HG02884 (cell line): Measurements from ENCODE around the gene ASXL2.
"Not testable (repeated sequence)": the region's sequence is repeated elsewhere in the genome, so short reads cannot be mapped to it uniquely, and the experiment has no call there.

Experiments used
- ATAC-seq: cut with Tn5 transposase; IDR thresholded peaks from one replicate; pipeline ENCODE4 v1.9.1; 2021; ENCODE audit warnings: mild to moderate bottlenecking, moderate library complexity; ENCODE audit not compliant: unreplicated experiment

The ASXL2 gene

GRCh38 chr2:25838152-25838756 is 40.0 kb downstream of the ASXL2 start:
- ATAC-seq, result no peak

GRCh38 chr2:25835906-25836305 is 42.4 kb downstream of the ASXL2 start:
- no peak for ATAC-seq

- no peak for ATAC-seq
Observed at GRCh38 chr2:25833566-25833965, 44.7 kb downstream of the ASXL2 start.

GRCh38 chr2:25832897-25833296 is 45.4 kb downstream of the ASXL2 start:
- no peak for ATAC-seq

GRCh38 chr2:25831746-25832449 is 46.4 kb downstream of the ASXL2 start:
- no peak for ATAC-seq

GRCh38 chr2:25829828-25830227 is 48.5 kb downstream of the ASXL2 start:
- ATAC-seq, result no peak

- ATAC-seq, result no peak
Observed at GRCh38 chr2:25829377-25829704, 48.9 kb downstream of the ASXL2 start.

GRCh38 chr2:25828532-25829376 is 49.5 kb downstream of the ASXL2 start:
- not testable (repeated sequence) for ATAC-seq

- ATAC-seq, result no peak
Observed at GRCh38 chr2:25825238-25825637, 53.0 kb downstream of the ASXL2 start.

GRCh38 chr2:25824718-25825117 is 53.6 kb downstream of the ASXL2 start:
- ATAC-seq, result no peak

GRCh38 chr2:25824216-25824615 is 54.1 kb downstream of the ASXL2 start:
- ATAC-seq, result no peak

GRCh38 chr2:25822190-25823117 is 55.8 kb downstream of the ASXL2 start:
- no peak for ATAC-seq

- ATAC-seq, result no peak
Observed at GRCh38 chr2:25821225-25822056, 56.8 kb downstream of the ASXL2 start.

- no peak for ATAC-seq
Observed at GRCh38 chr2:25819597-25820039, 58.7 kb downstream of the ASXL2 start.

GRCh38 chr2:25817630-25818029 is 60.7 kb downstream of the ASXL2 start:
- no peak for ATAC-seq

- ATAC-seq, result no peak
Observed at GRCh38 chr2:25817006-25817405, 61.3 kb downstream of the ASXL2 start.

- no peak for ATAC-seq
Observed at GRCh38 chr2:25816249-25816648, 62.0 kb downstream of the ASXL2 start.

- no peak for ATAC-seq
Observed at GRCh38 chr2:25814681-25815080, 63.6 kb downstream of the ASXL2 start.

- ATAC-seq, result no peak
Observed at GRCh38 chr2:25810428-25810827, 67.9 kb downstream of the ASXL2 start.

- ATAC-seq, result no peak
Observed at GRCh38 chr2:25809646-25810045, 68.6 kb downstream of the ASXL2 start.
